OCI-LY1 (cell line): ENCODE measurements around the gene RNPS1.

Experiments
- H2AFZ ChIP-seq: fragments of 200-600 bp; sonication (generic), shearing (Covaris generic); 2 replicates; pipeline ENCODE4 v1.6.0; 2014; ENCODE audit warnings: antibody characterized with exemption, mild to moderate bottlenecking, low read length
- H3F3A ChIP-seq: fragments of 200-600 bp; sonication (generic), shearing (Covaris generic); 2 replicates; pipeline ENCODE4 v1.6.0; 2014; ENCODE audit warnings: mild to moderate bottlenecking, antibody characterized with exemption, low read length, moderate library complexity; ENCODE audit not compliant: insufficient read depth
- H3K27ac ChIP-seq: fragments of 200-600 bp; sonication (generic); 2 replicates; pipeline ENCODE4 v1.5.1; 2014; ENCODE audit warnings: low read length, mixed run types, mild to moderate bottlenecking, low read depth; ENCODE audit not compliant: poor library complexity, severe bottlenecking
- H3K27me3 ChIP-seq: fragments of 200-600 bp; sonication (generic); 2 replicates; pipeline ENCODE4 v1.6.0; 2014; ENCODE audit warnings: antibody characterized with exemption, mild to moderate bottlenecking, low read length, moderate library complexity; ENCODE audit not compliant: insufficient read depth
- H3K36me3 ChIP-seq: fragments of 200-600 bp; sonication (generic); 2 replicates; pipeline ENCODE4 v1.6.1; 2014; ENCODE audit warnings: mild to moderate bottlenecking, antibody characterized with exemption, low read length, moderate library complexity, mixed read lengths; ENCODE audit not compliant: insufficient read depth
- H3K4me1 ChIP-seq: fragments of 200-600 bp; sonication (generic); 2 replicates; pipeline ENCODE4 v1.5.1; 2014; ENCODE audit warnings: mild to moderate bottlenecking, low read length, moderate library complexity; ENCODE audit not compliant: insufficient read depth, severe bottlenecking
- H3K4me2 ChIP-seq: fragments of 200-600 bp; sonication (generic), shearing (Covaris generic); 2 replicates; pipeline ENCODE4 v1.6.1; 2014; ENCODE audit warnings: low read length
- H3K4me3 ChIP-seq: fragments of 200-600 bp; sonication (generic); 2 replicates; pipeline ENCODE4 v1.5.1; 2014; ENCODE audit warnings: low read length, low read depth, mild to moderate bottlenecking, mixed read lengths; ENCODE audit not compliant: poor library complexity, severe bottlenecking
- H3K79me2 ChIP-seq: fragments of 200-600 bp; shearing (Covaris generic); 2 replicates; pipeline ENCODE4 v1.6.1; 2016; ENCODE audit warnings: mixed run types, low read length, mixed read lengths; ENCODE audit not compliant: insufficient read depth
- H3K9ac ChIP-seq: fragments of 200-600 bp; sonication (generic), shearing (Covaris generic); 2 replicates; pipeline ENCODE4 v1.6.1; 2014; ENCODE audit warnings: mild to moderate bottlenecking, low read length, mixed read lengths
- H3K9me2 ChIP-seq: fragments of 200-600 bp; sonication (generic), shearing (Covaris generic); 2 replicates; pipeline ENCODE4 v1.6.1; 2014; ENCODE audit warnings: low read depth, mild to moderate bottlenecking, low read length, mixed read lengths
- H3K9me3 ChIP-seq: fragments of 200-600 bp; shearing (Covaris generic); 2 replicates; pipeline ENCODE4 v1.6.1; 2014; ENCODE audit warnings: low read length, mixed read lengths
- H4K20me1 ChIP-seq: fragments of 200-600 bp; sonication (generic), shearing (Covaris generic); 2 replicates; pipeline ENCODE4 v1.6.0; 2016; ENCODE audit warnings: mild to moderate bottlenecking, low read length; ENCODE audit not compliant: insufficient read depth
- CTCF ChIP-seq: fragments of 200-600 bp; sonication (generic), shearing (Covaris generic); IDR thresholded peaks from 2 replicates; pipeline ENCODE4 v1.5.1; 2017; ENCODE audit warnings: mild to moderate bottlenecking, antibody characterized with exemption, low read length, moderate library complexity, mixed read lengths
- EZH2 ChIP-seq: fragments of 200-600 bp; sonication (generic), shearing (Covaris generic); IDR thresholded peaks from 2 replicates; pipeline ENCODE4 v1.8.0; 2017; ENCODE audit warnings: borderline replicate concordance, mixed run types, mild to moderate bottlenecking, antibody characterized with exemption, low read length, moderate library complexity, mixed read lengths

Gene RNPS1

DNA sequence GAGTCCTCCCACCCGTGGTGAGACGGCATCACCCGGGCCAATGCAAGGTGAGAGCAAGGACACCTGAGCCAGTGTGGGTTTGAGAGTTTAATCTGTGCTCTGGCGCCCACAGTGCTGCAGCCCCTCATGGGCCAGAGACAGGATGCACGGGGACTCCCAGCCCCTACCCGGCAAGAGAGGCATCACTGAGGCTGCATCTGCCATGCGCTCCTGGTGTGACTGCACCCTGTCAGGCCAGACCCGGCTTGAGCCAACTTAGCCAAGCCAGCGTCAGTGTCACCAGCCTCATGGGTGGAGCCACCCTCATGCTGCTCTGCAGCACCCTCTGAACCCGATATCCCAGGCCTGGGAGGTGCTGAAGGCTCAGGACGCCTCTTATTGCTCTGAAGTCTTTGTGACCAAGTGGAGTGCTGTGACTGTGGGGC is 56.0 kb downstream of the RNPS1 start:
- no peak for TF ChIP-seq EZH2
- TF ChIP-seq CTCF: no peak
- Histone ChIP-seq H3K27me3 (no peaks in the 10 kb centered on the region), H2AFZ (no peak overlapping the region), H3K9ac (no peak overlapping the region; the same call in 1 of the 2 replicates), H3K4me3 (peak overlapping the region; percentile 90), H4K20me1 (no peaks in the 10 kb centered on the region), H3K4me2 (peak overlapping the region; percentile 100; the same call in 1 of the 2 replicates), H3K9me3 (no peaks in the 10 kb centered on the region), H3K9me2 (no peaks in the 10 kb centered on the region), H3F3A (peaks cover 6% of the 10 kb centered on the region), H3K36me3 (peaks cover 33% of the 10 kb centered on the region; the same call in 1 of the 2 replicates), H3K79me2 (peaks cover 6% of the 10 kb centered on the region), H3K4me1 (peaks cover 33% of the 10 kb centered on the region), H3K27ac (peak overlapping the region; percentile 22)

- H3K9me2 ChIP-seq: no peaks in the 10 kb centered on the region
- H4K20me1 ChIP-seq: no peaks in the 10 kb centered on the region
- peak within 1 kb of the TSS; percentile 22 for H3K27ac ChIP-seq
- H2AFZ ChIP-seq: no peak within 1 kb of the TSS
- no peak within 1 kb of the TSS; the same call in 1 of the 2 replicates for H3K9ac ChIP-seq
- H3K4me1 ChIP-seq: peaks cover 36% of the 10 kb centered on the region
- no peaks in the 10 kb centered on the region for H3K27me3 ChIP-seq
- peaks cover 6% of the 10 kb centered on the region for H3K79me2 ChIP-seq
- no peaks in the 10 kb centered on the region for H3K9me3 ChIP-seq
- no peak within 1 kb of the TSS for H3K4me3 ChIP-seq
- H3K36me3 ChIP-seq: peaks cover 33% of the 10 kb centered on the region; the same call in 1 of the 2 replicates
- H3F3A ChIP-seq: no peaks in the 10 kb centered on the region; the same call in 1 of the 2 replicates
- TF ChIP-seq EZH2 (no peak), CTCF (no peak)
- H3K4me2 ChIP-seq: peak within 1 kb of the TSS; percentile 100; the same call in 1 of the 2 replicates
Measured at GRCh38 chr16:2210386-2211365, 57.2 kb downstream of the RNPS1 start, which contains the start of gene BRICD5. Gene BRICD5, minus strand, starts transcription at chr16:2210863. Its CDS starts 30 bp downstream, at chr16:2210833.

GRCh38 chr16:2210009-2210332 is 58.0 kb downstream of the RNPS1 start:
- Histone ChIP-seq H3K9ac (no peak overlapping the region), H3K79me2 (peaks cover 6% of the 10 kb centered on the region)

More at GRCh38 chr16:2210009-2210332, 58.0 kb downstream of the RNPS1 start:
- Histone ChIP-seq H3K4me3 (no peak overlapping the region), H4K20me1 (no peaks in the 10 kb centered on the region), H3F3A (no peaks in the 10 kb centered on the region; the same call in 1 of the 2 replicates), H2AFZ (no peak overlapping the region), H3K27ac (no peak overlapping the region), H3K4me2 (no peak overlapping the region), H3K4me1 (peaks cover 37% of the 10 kb centered on the region), H3K36me3 (peaks cover 33% of the 10 kb centered on the region; the same call in 1 of the 2 replicates), H3K9me2 (no peaks in the 10 kb centered on the region), H3K9me3 (no peaks in the 10 kb centered on the region), H3K27me3 (no peaks in the 10 kb centered on the region)
- TF ChIP-seq CTCF (no peak), EZH2 (no peak)
